ENCODE measurements around the gene RARB.
A peak's percentile ranks its signal among the peaks of the same experiment; 100 is the strongest.

RARB gene

GRCh38 chr3:25582242-25582641 lies 154.2 kb downstream of the RARB start:
- no peak for DNase-seq

GRCh38 chr3:25583343-25583742 lies 155.3 kb downstream of the RARB start:
- no peak for DNase-seq

- no peak for DNase-seq
These were observed 156.1 kb downstream of the RARB start for GRCh38 chr3:25584011-25584789.

- DNase-seq, result no peak
These were observed 157.5 kb downstream of the RARB start for GRCh38 chr3:25585361-25586166.

GRCh38 chr3:25586167-25586505 lies 158.1 kb downstream of the RARB start:
- no peak for DNase-seq

DNA sequence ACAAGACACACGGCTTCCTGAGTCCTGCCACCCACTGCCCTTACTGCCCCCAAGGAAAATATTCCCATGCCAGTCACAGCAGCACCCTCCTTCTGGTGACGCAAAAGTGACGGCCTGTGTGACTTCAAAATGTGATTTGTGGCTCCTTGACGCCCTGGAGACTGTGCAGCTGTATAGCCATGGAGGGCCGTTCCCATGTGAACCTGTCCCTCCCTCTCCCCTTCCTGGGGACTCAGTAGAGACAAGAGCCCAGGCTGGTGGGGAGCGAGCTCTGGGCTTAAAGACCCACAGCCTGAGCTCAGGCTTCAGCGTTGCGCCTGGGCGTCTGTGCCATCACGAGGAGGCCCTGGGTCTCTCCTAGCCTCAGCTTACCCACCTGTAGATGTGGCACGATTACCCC lies 158.5 kb downstream of the RARB start:
- DNase-seq, result no peak

GRCh38 chr3:25587094-25587493 lies 159.0 kb downstream of the RARB start:
- DNase-seq, result no peak

DNA sequence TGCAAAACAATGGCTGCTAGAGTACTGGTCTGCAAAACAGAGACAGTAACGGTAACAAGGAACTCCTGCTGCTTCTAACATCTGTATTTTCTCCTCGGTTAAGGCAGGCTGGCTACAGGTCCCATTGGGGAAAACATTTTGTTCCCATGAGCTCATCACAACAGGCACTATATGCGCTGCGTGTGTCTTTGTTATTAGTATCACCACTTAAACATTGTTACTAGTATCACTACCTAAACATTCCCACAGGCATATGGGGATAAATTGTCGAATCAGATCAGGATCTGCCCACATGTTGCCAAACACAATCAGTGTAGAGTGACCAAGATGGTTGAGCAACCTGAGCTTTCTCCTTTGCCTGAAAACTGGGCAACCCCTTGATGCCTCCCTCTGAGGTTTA lies 159.5 kb downstream of the RARB start:
- DNase-seq, result no peak

- DNase-seq, result no peak
These were observed 159.9 kb downstream of the RARB start for GRCh38 chr3:25587975-25588374.

DNA sequence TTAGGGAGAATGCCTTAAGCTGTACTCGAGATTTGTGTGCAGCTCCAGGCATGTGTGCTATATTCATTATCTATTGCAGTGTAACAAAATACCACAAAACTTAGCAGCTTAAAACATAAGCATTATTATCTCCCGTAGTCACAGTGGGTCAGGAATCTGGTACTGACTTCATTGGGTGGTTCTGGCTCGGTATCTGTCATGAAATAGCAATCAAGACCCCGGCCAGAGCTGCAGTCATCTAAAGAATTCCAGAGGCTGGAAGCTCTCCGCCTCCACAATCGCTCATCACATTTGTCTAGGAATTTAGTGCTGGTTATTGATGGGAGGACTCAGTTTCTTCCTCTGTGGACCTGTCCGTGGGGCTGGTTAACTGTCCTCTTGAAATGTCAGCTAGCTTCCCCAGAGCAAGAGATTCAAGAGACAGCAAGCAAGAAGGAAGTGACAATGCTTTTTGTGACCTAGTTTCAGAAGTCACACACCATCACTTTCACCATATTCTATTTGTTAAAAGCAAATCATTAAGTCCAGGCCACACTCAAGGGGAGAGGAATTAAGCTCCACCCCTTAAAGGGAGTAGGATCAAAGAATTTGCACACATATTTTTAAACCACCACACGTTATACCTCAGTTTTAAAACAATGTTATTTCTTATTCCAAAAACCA lies 160.5 kb downstream of the RARB start:
- DNase-seq, result no peak

GRCh38 chr3:25589104-25589782 lies 161.2 kb downstream of the RARB start:
- no peak for DNase-seq

DNA sequence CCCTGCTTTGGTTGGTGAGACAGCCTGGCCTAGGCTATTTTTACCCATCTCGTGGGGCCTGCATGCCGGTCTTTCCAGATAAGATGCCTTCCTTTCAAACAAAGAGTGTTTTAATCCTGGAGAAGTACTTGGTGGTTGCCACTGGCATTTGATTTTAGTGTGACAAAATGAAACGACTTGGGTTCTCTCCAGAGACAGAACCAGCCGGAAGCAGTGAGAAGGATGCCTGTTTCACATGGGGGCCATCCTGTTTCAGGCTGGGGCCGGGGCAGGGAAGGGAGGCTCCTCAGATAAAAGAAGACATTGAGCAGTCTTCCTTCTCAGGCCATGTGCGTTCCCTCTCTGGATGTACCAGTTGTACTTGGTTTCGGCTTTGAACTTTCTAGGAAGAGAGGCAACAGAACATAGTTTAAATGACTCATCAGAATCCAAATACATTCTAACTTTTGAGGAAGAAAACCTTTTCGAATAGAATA lies 161.8 kb downstream of the RARB start:
- DNase-seq, result no peak

GRCh38 chr3:25592510-25592968 lies 164.5 kb downstream of the RARB start:
- DNase-seq, result no peak

- DNase-seq, result no peak
These were observed 164.9 kb downstream of the RARB start for GRCh38 chr3:25593001-25593400.

DNA sequence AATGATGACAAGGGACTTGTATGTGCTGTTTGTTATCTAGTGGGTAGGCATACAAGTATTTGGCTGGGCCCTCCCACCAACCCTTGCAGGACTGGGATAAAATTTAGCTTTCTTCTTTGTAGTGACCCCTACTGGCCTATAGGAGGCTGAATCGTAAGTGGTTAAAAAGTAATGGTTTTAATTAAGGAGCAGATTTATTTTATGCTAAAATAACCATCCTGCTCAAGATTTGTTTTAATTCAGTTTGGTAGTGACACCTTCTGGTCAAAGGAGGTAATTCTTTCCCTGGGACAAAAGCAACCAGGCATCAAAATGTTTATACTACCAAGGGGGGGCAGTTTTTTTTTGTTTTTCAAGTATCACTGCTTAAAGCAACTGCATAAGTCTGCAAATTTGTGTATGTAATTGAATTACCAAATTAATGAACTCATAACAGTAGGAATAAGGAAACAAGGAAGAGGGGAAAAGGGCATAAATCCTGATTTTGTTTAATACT lies 166.0 kb downstream of the RARB start:
- no peak for DNase-seq

DNA sequence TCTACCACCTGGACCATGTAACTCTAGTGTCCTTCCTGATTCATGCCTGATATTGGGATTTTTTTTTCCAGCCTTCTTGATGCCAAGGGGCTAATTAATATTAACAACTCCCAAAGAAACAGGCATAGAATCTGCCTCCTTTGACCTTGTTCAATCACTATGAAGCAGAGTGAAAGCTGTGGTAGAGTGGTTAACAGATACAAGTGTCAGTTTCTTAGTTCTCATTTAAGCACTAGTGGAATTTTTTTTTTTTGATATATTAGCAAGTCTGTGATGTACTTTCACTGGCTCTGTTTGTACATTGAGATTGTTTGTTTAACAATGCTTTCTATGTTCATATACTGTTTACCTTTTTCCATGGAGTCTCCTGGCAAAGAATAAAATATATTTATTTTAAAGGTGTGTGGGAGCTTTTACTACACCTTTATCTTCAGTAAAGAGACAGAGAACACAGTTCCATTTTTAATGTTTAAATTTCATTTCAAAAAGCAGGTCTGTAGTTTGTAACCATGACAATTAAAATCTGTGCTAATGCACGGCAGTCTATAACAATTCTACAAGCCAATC lies 169.6 kb downstream of the RARB start:
- DNase-seq, result peak; percentile 33

GRCh38 chr3:25603703-25604102 lies 175.6 kb downstream of the RARB start:
- DNase-seq, result no peak

- no peak for DNase-seq
These were observed 176.2 kb downstream of the RARB start for GRCh38 chr3:25604107-25604805.

DNA sequence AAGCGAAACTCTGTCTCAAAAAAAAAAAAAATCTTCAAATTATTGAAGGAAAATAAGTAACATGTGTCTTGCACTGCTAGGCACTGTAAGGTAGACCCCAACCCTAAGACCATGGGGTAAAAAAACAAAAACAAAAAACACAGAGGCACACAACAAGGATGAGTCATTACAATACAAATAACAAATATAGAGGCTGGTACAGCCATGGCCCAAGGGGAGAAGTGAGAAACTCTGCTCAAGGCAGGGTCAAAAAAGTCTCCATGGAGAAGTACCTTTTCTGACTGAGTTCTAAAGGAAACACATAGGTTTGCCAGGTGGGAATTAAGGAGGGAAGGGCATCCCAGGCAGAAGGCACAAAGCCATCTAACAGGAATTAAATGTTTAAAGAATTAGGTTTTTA lies 182.1 kb downstream of the RARB start:
- DNase-seq, result no peak

DNA sequence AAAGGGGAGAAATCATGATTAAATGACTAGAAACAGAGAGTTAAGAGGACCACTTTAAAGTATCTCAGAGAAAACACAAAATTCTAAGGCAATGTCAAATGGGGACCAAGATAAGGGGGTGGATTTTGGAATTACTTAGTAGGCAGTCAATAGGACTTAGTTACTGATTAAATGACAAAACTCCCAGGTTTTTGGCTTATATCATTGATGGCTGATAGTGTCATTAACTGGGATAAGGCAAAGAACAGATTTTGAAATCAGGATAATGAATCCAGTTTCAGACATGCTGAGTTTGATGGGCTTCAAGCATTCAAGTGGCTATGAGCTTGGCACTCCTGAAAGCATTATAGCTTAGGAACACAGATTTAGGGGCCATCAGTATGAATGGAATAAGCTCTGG lies 182.7 kb downstream of the RARB start:
- DNase-seq, result no peak

GRCh38 chr3:25611193-25611592 lies 183.1 kb downstream of the RARB start:
- DNase-seq, result no peak

GRCh38 chr3:25618028-25618427 lies 190.0 kb downstream of the RARB start:
- DNase-seq, result no peak

All from NCI-H1105 (cell line).